GM23248 (cell line): ENCODE data around the gene CCDC77.

Experiments used
- EZH2 ChIP-seq: fragments of 200-600 bp; sonication (generic); IDR thresholded peaks from 2 replicates; pipeline ENCODE4 v1.6.1; 2018; ENCODE audit warnings: antibody characterized with exemption, mild to moderate bottlenecking; ENCODE audit not compliant: insufficient read depth, poor library complexity, severe bottlenecking
- EZH2phosphoT487 ChIP-seq: fragments of 200-600 bp; sonication (generic); IDR thresholded peaks from 2 replicates; pipeline ENCODE4 v1.6.1; 2018; ENCODE audit warnings: antibody characterized with exemption, moderate library complexity, mild to moderate bottlenecking, low read depth; ENCODE audit not compliant: insufficient read depth

DNA sequence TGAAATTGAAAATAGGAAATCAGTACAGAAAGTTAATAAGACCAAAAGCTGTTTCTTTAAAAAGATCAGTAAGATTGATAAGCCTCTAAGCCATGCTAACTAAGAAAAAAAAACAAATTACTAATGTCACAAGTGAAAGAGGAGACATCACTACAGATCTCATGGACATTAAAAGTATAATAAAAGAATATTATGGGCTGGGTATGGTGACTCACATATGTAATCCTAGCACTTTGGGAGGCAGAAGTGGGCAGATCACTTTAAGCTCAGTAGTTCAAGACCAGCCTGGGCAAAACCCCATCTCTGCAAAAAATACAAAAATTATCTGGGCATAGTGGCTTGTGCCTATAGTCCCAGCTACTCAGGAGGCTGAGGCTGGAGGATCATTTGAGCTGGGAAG lies 88.8 kb downstream of the CCDC77 start:
- TF ChIP-seq EZH2 (no peak), EZH2phosphoT487 (no peak)
